Loucy (cell line): ENCODE data around the gene FGF14.

Experiments
- H2AFZ ChIP-seq: fragments of 200-600 bp; sonication (generic); 2 replicates; pipeline ENCODE4 v1.6.0; 2016; ENCODE audit warnings: antibody characterized with exemption, mild to moderate bottlenecking, low read length, moderate library complexity
- H3F3A ChIP-seq: fragments of 200-600 bp; 2 replicates; pipeline ENCODE4 v1.6.0; 2016; ENCODE audit warnings: antibody characterized with exemption, low read depth, mild to moderate bottlenecking
- H3K27me3 ChIP-seq: fragments of 200-600 bp; sonication (generic); 2 replicates; pipeline ENCODE4 v1.6.1; 2014; ENCODE audit warnings: low read length, mild to moderate bottlenecking; ENCODE audit not compliant: insufficient read depth, poor library complexity, severe bottlenecking
- H3K36me3 ChIP-seq: fragments of 200-600 bp; sonication (generic); 2 replicates; pipeline ENCODE4 v1.6.1; 2016; ENCODE audit warnings: low read length; ENCODE audit not compliant: insufficient read depth
- H3K4me1 ChIP-seq: fragments of 200-600 bp; sonication (generic); 2 replicates; pipeline ENCODE4 v1.5.1; 2014; ENCODE audit warnings: low read length, mild to moderate bottlenecking; ENCODE audit not compliant: insufficient read depth, poor library complexity, severe bottlenecking
- H3K4me2 ChIP-seq: fragments of 200-600 bp; sonication (generic); 2 replicates; pipeline ENCODE4 v1.6.0; 2014; ENCODE audit warnings: antibody characterized with exemption, low read length, low read depth, mild to moderate bottlenecking; ENCODE audit not compliant: poor library complexity, severe bottlenecking
- H3K4me3 ChIP-seq: fragments of 200-600 bp; sonication (generic); 2 replicates; pipeline ENCODE4 v1.5.1; 2014; ENCODE audit warnings: low read length, mild to moderate bottlenecking, mixed read lengths; ENCODE audit not compliant: poor library complexity, severe bottlenecking
- H3K79me2 ChIP-seq: fragments of 200-600 bp; sonication (generic); 2 replicates; pipeline ENCODE4 v1.6.1; 2014; ENCODE audit warnings: low read length; ENCODE audit not compliant: insufficient read depth
- H3K9ac ChIP-seq: fragments of 200-600 bp; sonication (generic); 2 replicates; pipeline ENCODE4 v1.6.0; 2014; ENCODE audit warnings: mild to moderate bottlenecking, low read depth, low read length, moderate library complexity; ENCODE audit not compliant: poor library complexity, severe bottlenecking
- H3K9me2 ChIP-seq: fragments of 200-600 bp; sonication (generic); replicated peaks from 2 replicates; pipeline ENCODE4 v1.6.1; 2016; ENCODE audit warnings: low read depth, low read length, mixed read lengths
- H3K9me3 ChIP-seq: fragments of 200-600 bp; sonication (generic); 2 replicates; pipeline ENCODE4 v1.6.1; 2014; ENCODE audit warnings: mild to moderate bottlenecking, antibody characterized with exemption, low read length, low read depth; ENCODE audit not compliant: insufficient read depth
- H4K20me1 ChIP-seq: fragments of 200-600 bp; sonication (generic); 2 replicates; pipeline ENCODE4 v1.6.0; 2014; ENCODE audit warnings: antibody characterized with exemption, low read length, mild to moderate bottlenecking; ENCODE audit not compliant: insufficient read depth, poor library complexity, severe bottlenecking
- EZH2phosphoT487 ChIP-seq: fragments of 200-600 bp; IDR thresholded peaks from 2 replicates; pipeline ENCODE4 v1.6.1; 2018; ENCODE audit warnings: antibody characterized with exemption, mild to moderate bottlenecking, moderate library complexity, borderline replicate concordance
- TF ChIP-seq, protein P1 (sequence below): fragments of 200-600 bp; sonication (generic); conservative IDR thresholded peaks from 2 replicates; pipeline ENCODE4 v1.5.1; 2014; ENCODE audit warnings: mild to moderate bottlenecking, antibody characterized with exemption, low read length

The FGF14 gene

DNA sequence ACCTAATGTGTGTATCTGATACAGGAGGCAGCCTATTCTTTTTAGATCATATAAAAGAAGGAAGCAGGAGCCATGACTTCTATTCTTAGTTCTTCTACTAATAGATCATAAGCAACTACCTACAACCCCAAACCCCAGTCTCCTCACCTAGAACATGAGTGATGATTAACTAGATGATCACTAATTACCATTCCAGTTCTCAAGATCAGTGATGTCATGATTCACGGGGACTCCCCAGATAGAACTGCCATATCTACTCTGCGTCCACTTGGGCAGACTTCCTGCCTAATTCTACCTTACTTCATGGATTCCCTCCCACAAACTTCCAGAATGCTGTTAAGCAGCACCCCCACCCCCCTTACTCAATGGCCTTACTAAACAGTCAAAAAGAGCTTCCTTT is 380.1 kb downstream of the FGF14 start:
- Histone ChIP-seq H3K9me3 (no peaks in the 10 kb centered on the region), H3K4me2 (no peak overlapping the region), H3K79me2 (no peaks in the 10 kb centered on the region), H3K4me3 (no peak overlapping the region), H3K9me2 (no peaks in the 10 kb centered on the region), H2AFZ (no peak overlapping the region), H3K36me3 (no peaks in the 10 kb centered on the region), H3K27me3 (no peaks in the 10 kb centered on the region), H4K20me1 (no peaks in the 10 kb centered on the region), H3K4me1 (no peaks in the 10 kb centered on the region), H3F3A (no peaks in the 10 kb centered on the region), H3K9ac (no peak overlapping the region)
- TF ChIP-seq, protein P1, sequence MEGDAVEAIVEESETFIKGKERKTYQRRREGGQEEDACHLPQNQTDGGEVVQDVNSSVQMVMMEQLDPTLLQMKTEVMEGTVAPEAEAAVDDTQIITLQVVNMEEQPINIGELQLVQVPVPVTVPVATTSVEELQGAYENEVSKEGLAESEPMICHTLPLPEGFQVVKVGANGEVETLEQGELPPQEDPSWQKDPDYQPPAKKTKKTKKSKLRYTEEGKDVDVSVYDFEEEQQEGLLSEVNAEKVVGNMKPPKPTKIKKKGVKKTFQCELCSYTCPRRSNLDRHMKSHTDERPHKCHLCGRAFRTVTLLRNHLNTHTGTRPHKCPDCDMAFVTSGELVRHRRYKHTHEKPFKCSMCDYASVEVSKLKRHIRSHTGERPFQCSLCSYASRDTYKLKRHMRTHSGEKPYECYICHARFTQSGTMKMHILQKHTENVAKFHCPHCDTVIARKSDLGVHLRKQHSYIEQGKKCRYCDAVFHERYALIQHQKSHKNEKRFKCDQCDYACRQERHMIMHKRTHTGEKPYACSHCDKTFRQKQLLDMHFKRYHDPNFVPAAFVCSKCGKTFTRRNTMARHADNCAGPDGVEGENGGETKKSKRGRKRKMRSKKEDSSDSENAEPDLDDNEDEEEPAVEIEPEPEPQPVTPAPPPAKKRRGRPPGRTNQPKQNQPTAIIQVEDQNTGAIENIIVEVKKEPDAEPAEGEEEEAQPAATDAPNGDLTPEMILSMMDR = no peak
- no peak for TF ChIP-seq EZH2phosphoT487

DNA sequence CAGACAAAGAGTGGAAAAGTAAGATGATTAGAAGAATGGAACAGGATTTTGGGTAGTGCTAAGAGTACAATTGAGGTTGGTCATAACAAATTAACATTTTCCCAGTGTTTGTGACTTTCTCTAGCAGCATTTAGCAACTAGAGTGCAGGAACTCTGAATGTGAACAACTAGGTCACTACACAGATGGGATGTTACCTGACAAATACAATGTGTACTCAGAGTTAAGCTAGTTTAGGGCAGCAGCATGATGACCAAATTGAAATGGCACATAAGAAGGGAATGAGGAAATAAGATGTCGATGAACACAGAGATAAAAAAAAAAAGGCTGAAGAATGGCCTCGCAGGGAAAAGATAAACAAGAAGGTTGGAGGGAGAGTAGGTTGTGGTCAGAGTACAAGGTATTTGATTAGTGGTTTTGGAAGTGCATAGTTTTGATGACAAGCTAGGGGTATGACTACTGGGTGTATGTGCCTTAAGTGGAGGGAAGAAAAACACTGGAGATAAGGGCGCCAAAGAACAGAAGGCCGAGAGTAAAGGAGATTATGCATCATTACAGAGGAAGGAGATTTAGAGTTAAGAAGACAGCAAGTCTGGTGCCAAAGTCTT is 381.1 kb downstream of the FGF14 start:
- TF ChIP-seq, protein P1 = no peak
- TF ChIP-seq EZH2phosphoT487 = no peak
- H3K9me3 ChIP-seq = no peaks in the 10 kb centered on the region
- no peaks in the 10 kb centered on the region for H3K9me2 ChIP-seq

DNA sequence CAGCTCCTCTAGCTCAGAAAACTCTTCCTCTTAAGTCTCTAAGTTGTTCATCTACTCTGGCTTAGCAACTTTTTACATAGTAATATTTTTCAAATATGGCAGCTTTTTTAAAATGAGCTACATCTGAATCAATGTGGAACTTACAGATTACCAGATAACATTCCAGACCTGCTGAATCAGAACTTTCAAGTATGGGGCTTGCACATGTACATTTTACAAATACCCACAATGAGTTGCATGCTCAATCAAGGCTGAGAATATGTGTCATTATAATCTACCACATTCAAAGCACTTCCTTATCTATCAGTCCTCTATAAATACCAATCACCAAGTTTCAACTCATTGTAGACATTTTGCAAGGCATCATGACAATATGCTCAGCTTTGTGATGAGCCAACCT is 383.1 kb downstream of the FGF14 start:
- Histone ChIP-seq H3K4me2 (no peak overlapping the region), H3K9me3 (no peaks in the 10 kb centered on the region), H2AFZ (no peak overlapping the region), H3K9me2 (no peaks in the 10 kb centered on the region), H3K9ac (no peak overlapping the region), H3K79me2 (no peaks in the 10 kb centered on the region), H3K4me3 (no peak overlapping the region), H3F3A (no peaks in the 10 kb centered on the region), H3K4me1 (no peaks in the 10 kb centered on the region), H4K20me1 (no peaks in the 10 kb centered on the region), H3K36me3 (no peaks in the 10 kb centered on the region), H3K27me3 (no peaks in the 10 kb centered on the region)
- no peak for TF ChIP-seq EZH2phosphoT487
- TF ChIP-seq, protein P1 = no peak

More for the DNA sequence above, 381.1 kb downstream of the FGF14 start:
- Histone ChIP-seq H3K9ac (no peak overlapping the region), H3K4me2 (no peak overlapping the region), H3K4me1 (no peaks in the 10 kb centered on the region), H3K79me2 (no peaks in the 10 kb centered on the region), H3F3A (no peaks in the 10 kb centered on the region), H3K4me3 (no peak overlapping the region), H4K20me1 (no peaks in the 10 kb centered on the region), H3K36me3 (no peaks in the 10 kb centered on the region), H2AFZ (no peak overlapping the region), H3K27me3 (no peaks in the 10 kb centered on the region)
